Measurements from ENCODE around the gene LMBRD1. TPM values are rescaled to one million over a fixed set of nuclear protein-coding genes. Genes with fewer than 3 reads are reported as not detected.

LMBRD1 gene
- total and polyA plus RNA-seq, 2 of the 13 experiments (the other 11 are each of a cell fraction or from before 2014, with no cell fraction given): 18.9 to 21.5 TPM

DNA sequence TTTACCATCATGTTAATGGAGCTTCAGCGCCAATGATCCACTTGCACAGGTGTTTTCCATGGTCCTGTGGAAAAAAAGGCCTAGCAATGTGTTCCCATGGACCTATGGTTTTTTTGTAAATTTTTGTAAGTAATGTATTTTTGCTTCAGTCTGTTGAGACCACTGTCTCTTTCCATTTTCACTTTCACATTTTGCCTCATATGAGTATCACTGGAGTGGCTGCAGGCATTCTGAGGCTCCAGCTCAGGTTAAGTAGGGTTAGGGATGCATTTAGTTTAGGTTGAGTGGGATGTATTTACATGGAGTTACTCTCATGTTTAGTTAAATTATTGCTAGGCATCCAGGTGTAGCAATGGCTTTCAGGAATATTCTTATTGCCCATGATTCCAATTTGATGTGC lies 19.2 kb upstream of the LMBRD1 start:
- H3K4me2 ChIP-seq (ENCODE audit: low read depth, low read length): no peak overlapping the region
- ChIA-PET CTCF (ENCODE audit: low intra/inter-chr PET ratio, low total read pairs) (no interaction called here), POLR2A (no interaction called here)
- no peaks in the 10 kb centered on the region for H3K36me3 ChIP-seq (replicated peaks in 1 of 2; ENCODE audit: control insufficient read depth in 1 of 2, insufficient read depth in 2 of 2, low read length in 2 of 2)
- ATAC-seq (no peak), FAIRE-seq (no peak), DNase-seq (ENCODE audit: low spot score) (no peak)
- 86% methylated on average over 1 of the region's 1 CpG for WGBS (ENCODE audit: low lambda C conversion rate)
- BruUV-seq (replicated peaks): no TSS peak
- no peak overlapping the region for H3K4me3 ChIP-seq (replicated peaks in 1 of 3; ENCODE audit: insufficient read depth in 1 of 3, low read depth in 2 of 3, low read length in 3 of 3)
- intact Hi-C loops (cut with micrococcal nuclease; ENCODE audit: unreplicated experiment): no loop called here
- no peak overlapping the region for H2AFZ ChIP-seq (ENCODE audit: low read length)
- in situ Hi-C loops (cut with HindIII; ENCODE audit: extremely low pct_ligation_motif_present, low pct_unique_long_range_greater_than_20kb): no loop called here
- no peaks in the 10 kb centered on the region for H3K27me3 ChIP-seq (ENCODE audit: control insufficient read depth in 1 of 2, insufficient read depth in 2 of 2, low read length in 2 of 2)
- no peaks in the 10 kb centered on the region for H4K20me1 ChIP-seq (ENCODE audit: insufficient read depth, low read length)
- 0 out of 2 replicates have a peak, but pooled peaks cover 5% of the 10 kb centered on the region for H3K4me1 ChIP-seq (ENCODE audit: insufficient read depth, low read length)
- no peak overlapping the region for H3K9ac ChIP-seq (ENCODE audit: insufficient read depth, low read depth, low read length)
- no peak overlapping the region for H3K27ac ChIP-seq (ENCODE audit: extremely low read length, insufficient read depth, low read length)
- no peaks in the 10 kb centered on the region for H3K79me2 ChIP-seq (ENCODE audit: insufficient read depth, low read length)
- H3K9me3 ChIP-seq (ENCODE audit: low read length): no peaks in the 10 kb centered on the region
- no peak for TF ChIP-seq THAP11 (CRISPR knock-in tag; IDR thresholded peaks at IDR 0.05)
- no peak for TF ChIP-seq ZNF607 (CRISPR knock-in tag; IDR thresholded peaks at IDR 0.05; ENCODE audit: borderline replicate concordance)
- no peak for TF ChIP-seq AGO2 (optimal IDR thresholded peaks at IDR 0.05; ENCODE audit: low read depth, low read length)
- TF ChIP-seq, protein P1, sequence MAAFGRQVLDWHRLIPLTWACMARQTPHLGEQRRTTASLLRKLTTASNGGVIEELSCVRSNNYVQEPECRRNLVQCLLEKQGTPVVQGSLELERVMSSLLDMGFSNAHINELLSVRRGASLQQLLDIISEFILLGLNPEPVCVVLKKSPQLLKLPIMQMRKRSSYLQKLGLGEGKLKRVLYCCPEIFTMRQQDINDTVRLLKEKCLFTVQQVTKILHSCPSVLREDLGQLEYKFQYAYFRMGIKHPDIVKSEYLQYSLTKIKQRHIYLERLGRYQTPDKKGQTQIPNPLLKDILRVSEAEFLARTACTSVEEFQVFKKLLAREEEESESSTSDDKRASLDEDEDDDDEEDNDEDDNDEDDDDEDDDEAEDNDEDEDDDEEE (CRISPR knock-in tag; IDR thresholded peaks at IDR 0.05): no peak
- no peak for TF ChIP-seq CENPX (CRISPR knock-in tag; IDR thresholded peaks at IDR 0.05)
- TF ChIP-seq KDM2A (CRISPR knock-in tag; IDR thresholded peaks at IDR 0.05; ENCODE audit: borderline replicate concordance, low read depth): no peak
- no peak for TF ChIP-seq ZNF160 (CRISPR knock-in tag; IDR thresholded peaks at IDR 0.05)
- TF ChIP-seq, protein P2, sequence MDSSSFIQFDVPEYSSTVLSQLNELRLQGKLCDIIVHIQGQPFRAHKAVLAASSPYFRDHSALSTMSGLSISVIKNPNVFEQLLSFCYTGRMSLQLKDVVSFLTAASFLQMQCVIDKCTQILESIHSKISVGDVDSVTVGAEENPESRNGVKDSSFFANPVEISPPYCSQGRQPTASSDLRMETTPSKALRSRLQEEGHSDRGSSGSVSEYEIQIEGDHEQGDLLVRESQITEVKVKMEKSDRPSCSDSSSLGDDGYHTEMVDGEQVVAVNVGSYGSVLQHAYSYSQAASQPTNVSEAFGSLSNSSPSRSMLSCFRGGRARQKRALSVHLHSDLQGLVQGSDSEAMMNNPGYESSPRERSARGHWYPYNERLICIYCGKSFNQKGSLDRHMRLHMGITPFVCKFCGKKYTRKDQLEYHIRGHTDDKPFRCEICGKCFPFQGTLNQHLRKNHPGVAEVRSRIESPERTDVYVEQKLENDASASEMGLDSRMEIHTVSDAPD (CRISPR knock-in tag; IDR thresholded peaks at IDR 0.05): no peak
- no peak for TF ChIP-seq ZSCAN22 (CRISPR knock-in tag; IDR thresholded peaks at IDR 0.05)
- TF ChIP-seq NAIF1 (CRISPR knock-in tag; IDR thresholded peaks at IDR 0.05; ENCODE audit: borderline replicate concordance): no peak
- TF ChIP-seq ZMYM4 (CRISPR knock-in tag; IDR thresholded peaks at IDR 0.05): no peak
- TF ChIP-seq, protein P3, sequence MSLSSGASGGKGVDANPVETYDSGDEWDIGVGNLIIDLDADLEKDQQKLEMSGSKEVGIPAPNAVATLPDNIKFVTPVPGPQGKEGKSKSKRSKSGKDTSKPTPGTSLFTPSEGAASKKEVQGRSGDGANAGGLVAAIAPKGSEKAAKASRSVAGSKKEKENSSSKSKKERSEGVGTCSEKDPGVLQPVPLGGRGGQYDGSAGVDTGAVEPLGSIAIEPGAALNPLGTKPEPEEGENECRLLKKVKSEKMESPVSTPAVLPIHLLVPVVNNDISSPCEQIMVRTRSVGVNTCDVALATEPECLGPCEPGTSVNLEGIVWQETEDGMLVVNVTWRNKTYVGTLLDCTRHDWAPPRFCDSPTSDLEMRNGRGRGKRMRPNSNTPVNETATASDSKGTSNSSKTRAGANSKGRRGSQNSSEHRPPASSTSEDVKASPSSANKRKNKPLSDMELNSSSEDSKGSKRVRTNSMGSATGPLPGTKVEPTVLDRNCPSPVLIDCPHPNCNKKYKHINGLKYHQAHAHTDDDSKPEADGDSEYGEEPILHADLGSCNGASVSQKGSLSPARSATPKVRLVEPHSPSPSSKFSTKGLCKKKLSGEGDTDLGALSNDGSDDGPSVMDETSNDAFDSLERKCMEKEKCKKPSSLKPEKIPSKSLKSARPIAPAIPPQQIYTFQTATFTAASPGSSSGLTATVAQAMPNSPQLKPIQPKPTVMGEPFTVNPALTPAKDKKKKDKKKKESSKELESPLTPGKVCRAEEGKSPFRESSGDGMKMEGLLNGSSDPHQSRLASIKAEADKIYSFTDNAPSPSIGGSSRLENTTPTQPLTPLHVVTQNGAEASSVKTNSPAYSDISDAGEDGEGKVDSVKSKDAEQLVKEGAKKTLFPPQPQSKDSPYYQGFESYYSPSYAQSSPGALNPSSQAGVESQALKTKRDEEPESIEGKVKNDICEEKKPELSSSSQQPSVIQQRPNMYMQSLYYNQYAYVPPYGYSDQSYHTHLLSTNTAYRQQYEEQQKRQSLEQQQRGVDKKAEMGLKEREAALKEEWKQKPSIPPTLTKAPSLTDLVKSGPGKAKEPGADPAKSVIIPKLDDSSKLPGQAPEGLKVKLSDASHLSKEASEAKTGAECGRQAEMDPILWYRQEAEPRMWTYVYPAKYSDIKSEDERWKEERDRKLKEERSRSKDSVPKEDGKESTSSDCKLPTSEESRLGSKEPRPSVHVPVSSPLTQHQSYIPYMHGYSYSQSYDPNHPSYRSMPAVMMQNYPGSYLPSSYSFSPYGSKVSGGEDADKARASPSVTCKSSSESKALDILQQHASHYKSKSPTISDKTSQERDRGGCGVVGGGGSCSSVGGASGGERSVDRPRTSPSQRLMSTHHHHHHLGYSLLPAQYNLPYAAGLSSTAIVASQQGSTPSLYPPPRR (CRISPR knock-in tag; IDR thresholded peaks at IDR 0.05; ENCODE audit: borderline replicate concordance): no peak
- TF ChIP-seq TEAD2 (CRISPR knock-in tag; IDR thresholded peaks at IDR 0.05): no peak
- no peak for TF ChIP-seq TOE1 (CRISPR knock-in tag; IDR thresholded peaks at IDR 0.05)
- no peak for TF ChIP-seq KDM6A (CRISPR knock-in tag; IDR thresholded peaks at IDR 0.05; ENCODE audit: low read depth)
- TF ChIP-seq, protein P4, sequence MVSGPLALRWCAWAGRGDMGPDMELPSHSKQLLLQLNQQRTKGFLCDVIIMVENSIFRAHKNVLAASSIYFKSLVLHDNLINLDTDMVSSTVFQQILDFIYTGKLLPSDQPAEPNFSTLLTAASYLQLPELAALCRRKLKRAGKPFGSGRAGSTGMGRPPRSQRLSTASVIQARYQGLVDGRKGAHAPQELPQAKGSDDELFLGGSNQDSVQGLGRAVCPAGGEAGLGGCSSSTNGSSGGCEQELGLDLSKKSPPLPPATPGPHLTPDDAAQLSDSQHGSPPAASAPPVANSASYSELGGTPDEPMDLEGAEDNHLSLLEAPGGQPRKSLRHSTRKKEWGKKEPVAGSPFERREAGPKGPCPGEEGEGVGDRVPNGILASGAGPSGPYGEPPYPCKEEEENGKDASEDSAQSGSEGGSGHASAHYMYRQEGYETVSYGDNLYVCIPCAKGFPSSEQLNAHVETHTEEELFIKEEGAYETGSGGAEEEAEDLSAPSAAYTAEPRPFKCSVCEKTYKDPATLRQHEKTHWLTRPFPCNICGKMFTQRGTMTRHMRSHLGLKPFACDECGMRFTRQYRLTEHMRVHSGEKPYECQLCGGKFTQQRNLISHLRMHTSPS (CRISPR knock-in tag; IDR thresholded peaks at IDR 0.05; ENCODE audit: low read depth): no peak

Measured in HepG2 (cell line).